ENCODE data around the gene ROCK2. TPM values are rescaled to one million over a fixed set of nuclear protein-coding genes. Genes with fewer than 3 reads are reported as not detected.

Gene ROCK2
- total and polyA plus RNA-seq, 2 of the 8 experiments (the other 6 are each of a cell fraction or from before 2014, with no cell fraction given) = 2.7 to 29.0 TPM

- TF ChIP-seq, protein P1, sequence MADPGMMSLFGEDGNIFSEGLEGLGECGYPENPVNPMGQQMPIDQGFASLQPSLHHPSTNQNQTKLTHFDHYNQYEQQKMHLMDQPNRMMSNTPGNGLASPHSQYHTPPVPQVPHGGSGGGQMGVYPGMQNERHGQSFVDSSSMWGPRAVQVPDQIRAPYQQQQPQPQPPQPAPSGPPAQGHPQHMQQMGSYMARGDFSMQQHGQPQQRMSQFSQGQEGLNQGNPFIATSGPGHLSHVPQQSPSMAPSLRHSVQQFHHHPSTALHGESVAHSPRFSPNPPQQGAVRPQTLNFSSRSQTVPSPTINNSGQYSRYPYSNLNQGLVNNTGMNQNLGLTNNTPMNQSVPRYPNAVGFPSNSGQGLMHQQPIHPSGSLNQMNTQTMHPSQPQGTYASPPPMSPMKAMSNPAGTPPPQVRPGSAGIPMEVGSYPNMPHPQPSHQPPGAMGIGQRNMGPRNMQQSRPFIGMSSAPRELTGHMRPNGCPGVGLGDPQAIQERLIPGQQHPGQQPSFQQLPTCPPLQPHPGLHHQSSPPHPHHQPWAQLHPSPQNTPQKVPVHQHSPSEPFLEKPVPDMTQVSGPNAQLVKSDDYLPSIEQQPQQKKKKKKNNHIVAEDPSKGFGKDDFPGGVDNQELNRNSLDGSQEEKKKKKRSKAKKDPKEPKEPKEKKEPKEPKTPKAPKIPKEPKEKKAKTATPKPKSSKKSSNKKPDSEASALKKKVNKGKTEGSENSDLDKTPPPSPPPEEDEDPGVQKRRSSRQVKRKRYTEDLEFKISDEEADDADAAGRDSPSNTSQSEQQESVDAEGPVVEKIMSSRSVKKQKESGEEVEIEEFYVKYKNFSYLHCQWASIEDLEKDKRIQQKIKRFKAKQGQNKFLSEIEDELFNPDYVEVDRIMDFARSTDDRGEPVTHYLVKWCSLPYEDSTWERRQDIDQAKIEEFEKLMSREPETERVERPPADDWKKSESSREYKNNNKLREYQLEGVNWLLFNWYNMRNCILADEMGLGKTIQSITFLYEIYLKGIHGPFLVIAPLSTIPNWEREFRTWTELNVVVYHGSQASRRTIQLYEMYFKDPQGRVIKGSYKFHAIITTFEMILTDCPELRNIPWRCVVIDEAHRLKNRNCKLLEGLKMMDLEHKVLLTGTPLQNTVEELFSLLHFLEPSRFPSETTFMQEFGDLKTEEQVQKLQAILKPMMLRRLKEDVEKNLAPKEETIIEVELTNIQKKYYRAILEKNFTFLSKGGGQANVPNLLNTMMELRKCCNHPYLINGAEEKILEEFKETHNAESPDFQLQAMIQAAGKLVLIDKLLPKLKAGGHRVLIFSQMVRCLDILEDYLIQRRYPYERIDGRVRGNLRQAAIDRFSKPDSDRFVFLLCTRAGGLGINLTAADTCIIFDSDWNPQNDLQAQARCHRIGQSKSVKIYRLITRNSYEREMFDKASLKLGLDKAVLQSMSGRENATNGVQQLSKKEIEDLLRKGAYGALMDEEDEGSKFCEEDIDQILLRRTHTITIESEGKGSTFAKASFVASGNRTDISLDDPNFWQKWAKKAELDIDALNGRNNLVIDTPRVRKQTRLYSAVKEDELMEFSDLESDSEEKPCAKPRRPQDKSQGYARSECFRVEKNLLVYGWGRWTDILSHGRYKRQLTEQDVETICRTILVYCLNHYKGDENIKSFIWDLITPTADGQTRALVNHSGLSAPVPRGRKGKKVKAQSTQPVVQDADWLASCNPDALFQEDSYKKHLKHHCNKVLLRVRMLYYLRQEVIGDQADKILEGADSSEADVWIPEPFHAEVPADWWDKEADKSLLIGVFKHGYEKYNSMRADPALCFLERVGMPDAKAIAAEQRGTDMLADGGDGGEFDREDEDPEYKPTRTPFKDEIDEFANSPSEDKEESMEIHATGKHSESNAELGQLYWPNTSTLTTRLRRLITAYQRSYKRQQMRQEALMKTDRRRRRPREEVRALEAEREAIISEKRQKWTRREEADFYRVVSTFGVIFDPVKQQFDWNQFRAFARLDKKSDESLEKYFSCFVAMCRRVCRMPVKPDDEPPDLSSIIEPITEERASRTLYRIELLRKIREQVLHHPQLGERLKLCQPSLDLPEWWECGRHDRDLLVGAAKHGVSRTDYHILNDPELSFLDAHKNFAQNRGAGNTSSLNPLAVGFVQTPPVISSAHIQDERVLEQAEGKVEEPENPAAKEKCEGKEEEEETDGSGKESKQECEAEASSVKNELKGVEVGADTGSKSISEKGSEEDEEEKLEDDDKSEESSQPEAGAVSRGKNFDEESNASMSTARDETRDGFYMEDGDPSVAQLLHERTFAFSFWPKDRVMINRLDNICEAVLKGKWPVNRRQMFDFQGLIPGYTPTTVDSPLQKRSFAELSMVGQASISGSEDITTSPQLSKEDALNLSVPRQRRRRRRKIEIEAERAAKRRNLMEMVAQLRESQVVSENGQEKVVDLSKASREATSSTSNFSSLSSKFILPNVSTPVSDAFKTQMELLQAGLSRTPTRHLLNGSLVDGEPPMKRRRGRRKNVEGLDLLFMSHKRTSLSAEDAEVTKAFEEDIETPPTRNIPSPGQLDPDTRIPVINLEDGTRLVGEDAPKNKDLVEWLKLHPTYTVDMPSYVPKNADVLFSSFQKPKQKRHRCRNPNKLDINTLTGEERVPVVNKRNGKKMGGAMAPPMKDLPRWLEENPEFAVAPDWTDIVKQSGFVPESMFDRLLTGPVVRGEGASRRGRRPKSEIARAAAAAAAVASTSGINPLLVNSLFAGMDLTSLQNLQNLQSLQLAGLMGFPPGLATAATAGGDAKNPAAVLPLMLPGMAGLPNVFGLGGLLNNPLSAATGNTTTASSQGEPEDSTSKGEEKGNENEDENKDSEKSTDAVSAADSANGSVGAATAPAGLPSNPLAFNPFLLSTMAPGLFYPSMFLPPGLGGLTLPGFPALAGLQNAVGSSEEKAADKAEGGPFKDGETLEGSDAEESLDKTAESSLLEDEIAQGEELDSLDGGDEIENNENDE (IDR thresholded peaks at IDR 0.05; ENCODE audit: insufficient replicate concordance, low read length) = no peak
- TF ChIP-seq JUND (IDR thresholded peaks at IDR 0.05; ENCODE audit: low read length) (no peak), CBX8 (IDR thresholded peaks at IDR 0.05; ENCODE audit: borderline replicate concordance, low read depth, low read length) (no peak), BACH1 (IDR thresholded peaks at IDR 0.05; ENCODE audit: low read length) (no peak), TEAD4 (IDR thresholded peaks at IDR 0.05; ENCODE audit: low read depth, low read length) (no peak), GTF2F1 (IDR thresholded peaks at IDR 0.05; ENCODE audit: borderline replicate concordance, low read depth, low read length) (no peak), E2F6 (IDR thresholded peaks at IDR 0.05) (no peak), TCF12 (IDR thresholded peaks at IDR 0.05; ENCODE audit: low read depth, low read length) (no peak), SP1 (IDR thresholded peaks at IDR 0.05; ENCODE audit: low read depth, low read length) (no peak)
Measured at GRCh38 chr2:11312770-11313471, 31.5 kb downstream of the ROCK2 start (continued).

Data from H1 (cell line).